SU-DHL-6 (cell line): Measurements from ENCODE around the gene LPAR5.

Experiments
- H2AFZ ChIP-seq: fragments of 200-600 bp; sonication (generic); 2 replicates; pipeline ENCODE4 v1.6.1; 2014; ENCODE audit warnings: low read depth, mild to moderate bottlenecking, moderate library complexity, mixed read lengths, antibody characterized with exemption, low read length; ENCODE audit not compliant: severe bottlenecking
- H3F3A ChIP-seq: fragments of 200-600 bp; shearing (Covaris generic); 2 replicates; pipeline ENCODE4 v1.6.0; 2016; ENCODE audit warnings: antibody characterized with exemption, mild to moderate bottlenecking; ENCODE audit not compliant: insufficient read depth
- H3K27ac ChIP-seq: fragments of 200-600 bp; sonication (generic); 2 replicates; pipeline ENCODE4 v1.5.1; 2016; ENCODE audit warnings: low read depth, mild to moderate bottlenecking, low read length, moderate library complexity, mixed read lengths
- H3K27me3 ChIP-seq: fragments of 200-600 bp; sonication (generic), shearing (Covaris generic); 2 replicates; pipeline ENCODE4 v1.6.0; 2014; ENCODE audit warnings: mild to moderate bottlenecking, low read length
- H3K36me3 ChIP-seq: fragments of 200-600 bp; sonication (generic); 2 replicates; pipeline ENCODE4 v1.6.1; 2014; ENCODE audit warnings: mild to moderate bottlenecking, low read length, mixed read lengths
- H3K4me2 ChIP-seq: fragments of 300-600, 200-600 bp; shearing (Covaris generic), sonication (generic); 2 replicates; pipeline ENCODE4 v1.6.0; 2014; ENCODE audit warnings: low read length, low read depth, mild to moderate bottlenecking; ENCODE audit not compliant: poor library complexity, severe bottlenecking
- H3K4me3 ChIP-seq: fragments of 200-600 bp; sonication (generic); 2 replicates; pipeline ENCODE4 v1.5.1; 2014; ENCODE audit warnings: antibody characterized with exemption, low read length, mild to moderate bottlenecking, mixed read lengths; ENCODE audit not compliant: insufficient read depth, poor library complexity, severe bottlenecking
- H3K79me2 ChIP-seq: fragments of 200-600 bp; sonication (generic); 2 replicates; pipeline ENCODE4 v1.6.1; 2014; ENCODE audit warnings: mild to moderate bottlenecking, low read length, moderate library complexity; ENCODE audit not compliant: insufficient read depth
- H3K9ac ChIP-seq: fragments of 200-600 bp; sonication (generic); 2 replicates; pipeline ENCODE4 v1.7.0; 2014; ENCODE audit warnings: mild to moderate bottlenecking, low read length
- H3K9me2 ChIP-seq: fragments of 200-600 bp; sonication (generic); replicated peaks from 2 replicates; pipeline ENCODE4 v1.6.1; 2014; ENCODE audit warnings: low read length; ENCODE audit not compliant: insufficient read depth
- H3K9me3 ChIP-seq: fragments of 200-600 bp; sonication (generic); 2 replicates; pipeline ENCODE4 v1.6.1; 2014; ENCODE audit warnings: low read length, mixed read lengths; ENCODE audit not compliant: insufficient read depth
- H4K20me1 ChIP-seq: fragments of 200-600 bp; sonication (generic); 2 replicates; pipeline ENCODE4 v1.6.1; 2014; ENCODE audit warnings: low read depth, mild to moderate bottlenecking, antibody characterized with exemption, low read length, moderate library complexity, mixed read lengths
- EZH2phosphoT487 ChIP-seq: fragments of 200-600 bp; sonication (generic), shearing (Covaris generic); conservative IDR thresholded peaks from 2 replicates; pipeline ENCODE4 v1.6.1; 2018; ENCODE audit warnings: mild to moderate bottlenecking, antibody characterized with exemption, low read length, moderate library complexity, mixed read lengths
- TF ChIP-seq, protein P1 (sequence below): fragments of 200-600 bp; sonication (generic); IDR thresholded peaks from one replicate; pipeline ENCODE4 v1.5.1; 2017; ENCODE audit warnings: antibody characterized with exemption, mild to moderate bottlenecking, low read length, moderate library complexity; ENCODE audit not compliant: insufficient read depth, poor library complexity, severe bottlenecking

Gene LPAR5

DNA sequence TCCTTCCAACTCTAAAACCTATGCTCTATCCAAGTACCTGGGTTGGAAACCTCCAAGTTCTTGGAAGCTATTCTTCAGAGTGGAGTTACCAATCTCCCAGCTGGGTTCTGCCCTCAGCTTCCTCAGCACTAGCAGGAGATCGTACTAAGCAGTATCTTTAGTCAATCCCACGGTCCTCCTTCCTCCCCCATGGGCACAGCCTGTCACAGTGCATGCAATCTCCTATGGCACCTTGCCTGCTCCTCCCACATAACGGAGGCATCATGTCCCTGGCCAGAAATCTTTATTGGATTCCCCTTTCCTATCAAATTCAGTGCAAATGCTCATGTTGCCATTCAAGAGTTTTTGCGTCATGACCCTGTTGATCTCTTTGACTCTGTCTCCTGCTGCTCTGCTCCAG is 5.4 kb upstream of the LPAR5 start:
- no peaks in the 10 kb centered on the region for H3K9me2 ChIP-seq
- H3K4me3 ChIP-seq = no peak overlapping the region
- no peak overlapping the region for H3K4me2 ChIP-seq
- no peak overlapping the region for H2AFZ ChIP-seq
- TF ChIP-seq, protein P1, sequence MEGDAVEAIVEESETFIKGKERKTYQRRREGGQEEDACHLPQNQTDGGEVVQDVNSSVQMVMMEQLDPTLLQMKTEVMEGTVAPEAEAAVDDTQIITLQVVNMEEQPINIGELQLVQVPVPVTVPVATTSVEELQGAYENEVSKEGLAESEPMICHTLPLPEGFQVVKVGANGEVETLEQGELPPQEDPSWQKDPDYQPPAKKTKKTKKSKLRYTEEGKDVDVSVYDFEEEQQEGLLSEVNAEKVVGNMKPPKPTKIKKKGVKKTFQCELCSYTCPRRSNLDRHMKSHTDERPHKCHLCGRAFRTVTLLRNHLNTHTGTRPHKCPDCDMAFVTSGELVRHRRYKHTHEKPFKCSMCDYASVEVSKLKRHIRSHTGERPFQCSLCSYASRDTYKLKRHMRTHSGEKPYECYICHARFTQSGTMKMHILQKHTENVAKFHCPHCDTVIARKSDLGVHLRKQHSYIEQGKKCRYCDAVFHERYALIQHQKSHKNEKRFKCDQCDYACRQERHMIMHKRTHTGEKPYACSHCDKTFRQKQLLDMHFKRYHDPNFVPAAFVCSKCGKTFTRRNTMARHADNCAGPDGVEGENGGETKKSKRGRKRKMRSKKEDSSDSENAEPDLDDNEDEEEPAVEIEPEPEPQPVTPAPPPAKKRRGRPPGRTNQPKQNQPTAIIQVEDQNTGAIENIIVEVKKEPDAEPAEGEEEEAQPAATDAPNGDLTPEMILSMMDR = no peak
- TF ChIP-seq EZH2phosphoT487 = no peak
- no peaks in the 10 kb centered on the region for H3K79me2 ChIP-seq
- H3K27me3 ChIP-seq = no peaks in the 10 kb centered on the region
- H3K36me3 ChIP-seq = no peaks in the 10 kb centered on the region
- H3F3A ChIP-seq = no peaks in the 10 kb centered on the region
- H3K9ac ChIP-seq = no peak overlapping the region
- H3K9me3 ChIP-seq = no peaks in the 10 kb centered on the region
- H3K27ac ChIP-seq = no peak overlapping the region
- H4K20me1 ChIP-seq = no peaks in the 10 kb centered on the region

DNA sequence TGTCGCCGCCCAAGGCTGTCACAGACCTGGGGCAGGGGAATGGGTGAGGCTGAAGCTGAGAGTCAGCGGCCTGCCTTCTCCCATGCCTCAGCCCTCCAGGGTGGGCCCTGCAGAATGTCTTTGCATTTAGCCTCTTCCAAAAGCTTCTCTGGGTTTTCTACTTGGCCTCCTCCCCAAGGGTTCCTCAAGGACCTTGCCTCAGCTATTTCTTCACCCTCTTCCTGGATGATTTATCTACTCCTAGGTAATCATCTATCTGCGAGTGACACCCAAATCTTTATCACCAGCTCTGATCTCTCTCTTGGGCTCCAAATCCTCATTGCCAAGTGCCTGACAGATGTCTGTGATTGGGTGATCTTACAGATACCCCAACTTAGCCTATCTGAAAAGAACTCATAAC is 4.7 kb upstream of the LPAR5 start:
- Histone ChIP-seq H3F3A (no peaks in the 10 kb centered on the region), H3K79me2 (no peaks in the 10 kb centered on the region), H3K27ac (no peak overlapping the region), H2AFZ (no peak overlapping the region), H3K36me3 (no peaks in the 10 kb centered on the region), H3K27me3 (no peaks in the 10 kb centered on the region), H3K9me3 (no peaks in the 10 kb centered on the region), H3K9ac (no peak overlapping the region), H3K9me2 (no peaks in the 10 kb centered on the region), H3K4me2 (no peak overlapping the region), H3K4me3 (no peak overlapping the region), H4K20me1 (no peaks in the 10 kb centered on the region)
- TF ChIP-seq, protein P1 = no peak
- TF ChIP-seq EZH2phosphoT487 = no peak

DNA sequence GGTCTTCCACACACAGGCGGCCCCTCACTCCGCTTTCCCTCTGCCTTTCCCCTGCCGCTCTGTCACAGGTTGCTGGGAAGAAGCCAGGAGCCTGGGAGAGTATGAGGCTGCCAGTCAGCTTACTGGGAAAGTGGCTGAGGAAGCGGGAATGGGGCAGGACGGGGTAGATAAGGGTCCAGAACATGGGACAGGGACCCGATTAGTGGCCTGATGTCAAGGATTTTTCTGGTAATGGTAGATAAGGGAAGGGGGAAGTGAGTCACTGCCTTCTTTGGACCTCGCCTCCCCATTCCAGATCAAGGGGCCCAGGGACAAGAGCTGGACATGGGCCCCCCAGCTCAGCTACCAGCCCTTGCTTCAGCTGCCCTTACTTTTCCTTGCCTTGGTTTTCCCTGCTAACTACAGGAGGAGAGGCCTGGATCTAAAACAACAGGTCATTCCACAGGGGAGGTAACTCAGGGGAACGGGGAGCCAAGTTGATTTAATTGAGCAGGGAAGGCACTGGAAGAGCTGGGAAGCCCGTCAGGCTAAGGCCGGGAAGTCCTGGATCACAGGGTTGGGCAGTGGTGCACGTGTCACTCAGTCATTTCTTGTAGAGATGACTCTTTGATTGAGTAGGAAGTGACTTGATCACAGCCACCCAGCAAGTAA is 3.5 kb upstream of the LPAR5 start:
- Histone ChIP-seq H3K27me3 (no peaks in the 10 kb centered on the region), H3K4me2 (no peak overlapping the region), H3F3A (no peaks in the 10 kb centered on the region), H2AFZ (no peak overlapping the region), H3K36me3 (no peaks in the 10 kb centered on the region), H3K4me3 (no peak overlapping the region), H3K27ac (no peak overlapping the region), H3K9me3 (no peaks in the 10 kb centered on the region), H3K9ac (no peak overlapping the region), H3K79me2 (no peaks in the 10 kb centered on the region; the same call in 1 of the 2 replicates), H4K20me1 (no peaks in the 10 kb centered on the region), H3K9me2 (no peaks in the 10 kb centered on the region)
- TF ChIP-seq, protein P1 = no peak
- no peak for TF ChIP-seq EZH2phosphoT487
